Gastrocnemius medialis (tissue), 4 donors: ENCODE results near the gene BSPH1.

Source experiments
- CTCF ChIP-seq, 5 experiments: fragments of 450-650 bp in 3 of 5; fragments of 200-600 bp in 2 of 5; sonication (generic) in 2 of 5; IDR thresholded peaks in 4 of 5; conservative IDR thresholded peaks in 1 of 5; 1 replicate in 4 of 5; 2 replicates in 1 of 5; pipeline ENCODE4 v1.5.1; 2016 to 2019; ENCODE audit warnings: antibody characterized with exemption in 5 of 5, mild to moderate bottlenecking in 3 of 5, moderate library complexity in 3 of 5
- POLR2A ChIP-seq, 2 donors: fragments of 450-650 bp; IDR thresholded peaks; one replicate each; pipeline ENCODE4 v1.6.1; 2017; ENCODE audit warnings: antibody characterized with exemption in 2 of 2, mild to moderate bottlenecking in 2 of 2, moderate library complexity in 2 of 2

GRCh38 chr19:47998800-47999199 lies 6.8 kb upstream of the BSPH1 start:
- TF ChIP-seq CTCF (IDR thresholded peaks at IDR 0.05 in 4 of 5, conservative IDR thresholded peaks at IDR 0.05 in 1 of 5) (no peak), POLR2A (IDR thresholded peaks at IDR 0.05) (no peak)
